ENCODE data around the gene TP53BP1. TPM values are rescaled to one million over a fixed set of nuclear protein-coding genes. Genes with fewer than 3 reads are reported as not detected.

The TP53BP1 gene
- total RNA-seq, 2 experiments from 2014 or later, result 43.0 to 44.6 TPM

- Histone ChIP-seq H3K27me3 (ENCODE audit: control insufficient read depth in 1 of 2, insufficient read depth in 2 of 2, low read length in 2 of 2) (no peaks in the 10 kb centered on the region), H3K36me3 (ENCODE audit: insufficient read depth, low read length) (peaks cover 54% of the 10 kb centered on the region), H3K4me3 (ENCODE audit: low read length) (no peak overlapping the region), H3K9me3 (ENCODE audit: control insufficient read depth in 1 of 2, insufficient read depth in 1 of 2, low read length in 2 of 2) (no peaks in the 10 kb centered on the region), H3K27ac (ENCODE audit: low read depth in 1 of 2, low read length in 2 of 2) (no peak overlapping the region), H3K4me1 (ENCODE audit: insufficient read depth, low read length) (no peaks in the 10 kb centered on the region)
- DNase-seq, result no peak
- Mint-ChIP-seq H3K4me3 (no peak overlapping the region), H3K36me3 (ENCODE audit: low read depth) (peaks cover 93% of the 10 kb centered on the region), H3K4me1 (ENCODE audit: low read depth) (no peaks in the 10 kb centered on the region), H3K27me3 (no peaks in the 10 kb centered on the region), H3K9me3 (no peaks in the 10 kb centered on the region), H3K27ac (no peak overlapping the region)
- TF ChIP-seq CTCF (IDR thresholded peaks at IDR 0.05), result no peak
- POLR2A ChIA-PET, result no interaction called here
- intact Hi-C loops (cut with DNase I, micrococcal nuclease), result no loop called here
- CTCF ChIA-PET, result interaction anchor here (1.8 kb wide), 1 partner anchor 9 kb away, joined by 6 read pairs; no protein-coding TSS in a partner anchor
- ATAC-seq (ENCODE audit: poor library complexity), result no peak
Observed at GRCh38 chr15:43469867-43470266, 23.1 kb downstream of the TP53BP1 start.

DNA sequence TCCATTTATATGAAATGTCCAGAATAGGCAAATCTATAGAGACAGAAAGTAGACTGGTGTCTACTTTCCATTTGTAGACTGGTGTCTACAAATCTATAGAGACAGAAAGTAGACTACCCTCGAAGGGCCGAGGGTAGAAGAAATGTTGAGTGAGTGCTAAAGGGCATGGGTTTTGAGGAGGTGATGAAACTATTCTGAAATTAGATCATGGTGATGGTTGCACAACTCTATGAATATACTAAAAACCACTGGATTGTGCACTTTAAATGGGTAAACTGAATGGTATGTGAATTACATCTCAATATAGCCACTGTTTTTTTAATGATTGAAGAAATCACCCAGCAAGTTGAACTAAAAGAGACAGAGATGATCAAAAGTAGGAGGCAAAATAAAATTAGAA, 27.9 kb downstream of the TP53BP1 start:
- H3K27ac ChIP-seq (ENCODE audit: low read depth in 1 of 2, low read length in 2 of 2), result no peak overlapping the region
- no peak overlapping the region for H3K27ac Mint-ChIP-seq
- H3K27me3 Mint-ChIP-seq, result no peaks in the 10 kb centered on the region
- no peaks in the 10 kb centered on the region for H3K9me3 ChIP-seq (ENCODE audit: control insufficient read depth in 1 of 2, insufficient read depth in 1 of 2, low read length in 2 of 2)
- ATAC-seq (ENCODE audit: poor library complexity) (no peak), DNase-seq (no peak)
- intact Hi-C loops (cut with DNase I, micrococcal nuclease), result no loop called here
- H3K36me3 ChIP-seq (ENCODE audit: insufficient read depth, low read length), result peaks cover 28% of the 10 kb centered on the region
- no peaks in the 10 kb centered on the region for H3K4me1 ChIP-seq (ENCODE audit: insufficient read depth, low read length)
- no peak overlapping the region for H3K4me3 ChIP-seq (ENCODE audit: low read length)
- no peak overlapping the region for H3K4me3 Mint-ChIP-seq
- no peaks in the 10 kb centered on the region for H3K27me3 ChIP-seq (ENCODE audit: control insufficient read depth in 1 of 2, insufficient read depth in 2 of 2, low read length in 2 of 2)
- CTCF ChIA-PET, result no interaction called here
- H3K36me3 Mint-ChIP-seq (ENCODE audit: low read depth), result peaks cover 86% of the 10 kb centered on the region
- no peak for TF ChIP-seq CTCF (IDR thresholded peaks at IDR 0.05)
- no peaks in the 10 kb centered on the region for H3K9me3 Mint-ChIP-seq
- POLR2A ChIA-PET, result no interaction called here
- H3K4me1 Mint-ChIP-seq (ENCODE audit: low read depth), result no peaks in the 10 kb centered on the region

GRCh38 chr15:43463998-43464397, 29.0 kb downstream of the TP53BP1 start:
- H3K36me3 Mint-ChIP-seq (ENCODE audit: low read depth), result peaks cover 83% of the 10 kb centered on the region
- Histone ChIP-seq H3K4me3 (ENCODE audit: low read length) (no peak overlapping the region), H3K27ac (ENCODE audit: low read depth in 1 of 2, low read length in 2 of 2) (no peak overlapping the region), H3K9me3 (ENCODE audit: control insufficient read depth in 1 of 2, insufficient read depth in 1 of 2, low read length in 2 of 2) (no peaks in the 10 kb centered on the region), H3K27me3 (ENCODE audit: control insufficient read depth in 1 of 2, insufficient read depth in 2 of 2, low read length in 2 of 2) (no peaks in the 10 kb centered on the region), H3K36me3 (ENCODE audit: insufficient read depth, low read length) (peaks cover 19% of the 10 kb centered on the region), H3K4me1 (ENCODE audit: insufficient read depth, low read length) (no peaks in the 10 kb centered on the region)
- H3K9me3 Mint-ChIP-seq, result no peaks in the 10 kb centered on the region
- no peak overlapping the region for H3K27ac Mint-ChIP-seq
- CTCF ChIA-PET, result no interaction called here
- POLR2A ChIA-PET, result no interaction called here
- intact Hi-C loops (cut with DNase I, micrococcal nuclease), result no loop called here
- no peak for TF ChIP-seq CTCF (IDR thresholded peaks at IDR 0.05)
- ATAC-seq (ENCODE audit: poor library complexity) (no peak), DNase-seq (no peak)
- no peak overlapping the region for H3K4me3 Mint-ChIP-seq
- H3K27me3 Mint-ChIP-seq, result no peaks in the 10 kb centered on the region
- no peaks in the 10 kb centered on the region for H3K4me1 Mint-ChIP-seq (ENCODE audit: low read depth)
